ENCODE measurements around the gene CDH4.

DNA sequence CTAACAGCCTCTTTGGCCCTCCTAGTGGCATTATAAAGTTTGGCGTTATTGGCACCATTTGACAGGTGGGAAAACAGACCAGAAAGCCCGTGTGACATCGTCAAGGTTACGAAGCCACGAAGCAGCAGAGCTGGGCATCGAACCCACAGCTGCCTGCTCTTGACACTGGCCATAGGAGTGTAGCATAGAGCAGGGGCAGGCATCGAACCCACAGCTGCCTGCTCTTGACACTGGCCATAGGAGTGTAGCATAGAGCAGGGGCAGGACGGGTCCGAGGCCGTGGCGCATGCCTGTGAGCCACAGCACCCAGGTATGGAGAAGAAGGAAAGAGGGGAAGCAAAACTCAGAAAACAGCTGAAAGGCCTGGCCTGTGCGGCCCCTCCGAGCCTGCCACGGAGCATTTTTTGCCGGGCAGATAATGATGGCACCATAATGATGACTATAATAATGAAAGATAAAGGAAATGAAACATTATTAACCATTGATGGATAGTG is 33.1 kb downstream of the CDH4 start:
- TF ChIP-seq, protein P1, sequence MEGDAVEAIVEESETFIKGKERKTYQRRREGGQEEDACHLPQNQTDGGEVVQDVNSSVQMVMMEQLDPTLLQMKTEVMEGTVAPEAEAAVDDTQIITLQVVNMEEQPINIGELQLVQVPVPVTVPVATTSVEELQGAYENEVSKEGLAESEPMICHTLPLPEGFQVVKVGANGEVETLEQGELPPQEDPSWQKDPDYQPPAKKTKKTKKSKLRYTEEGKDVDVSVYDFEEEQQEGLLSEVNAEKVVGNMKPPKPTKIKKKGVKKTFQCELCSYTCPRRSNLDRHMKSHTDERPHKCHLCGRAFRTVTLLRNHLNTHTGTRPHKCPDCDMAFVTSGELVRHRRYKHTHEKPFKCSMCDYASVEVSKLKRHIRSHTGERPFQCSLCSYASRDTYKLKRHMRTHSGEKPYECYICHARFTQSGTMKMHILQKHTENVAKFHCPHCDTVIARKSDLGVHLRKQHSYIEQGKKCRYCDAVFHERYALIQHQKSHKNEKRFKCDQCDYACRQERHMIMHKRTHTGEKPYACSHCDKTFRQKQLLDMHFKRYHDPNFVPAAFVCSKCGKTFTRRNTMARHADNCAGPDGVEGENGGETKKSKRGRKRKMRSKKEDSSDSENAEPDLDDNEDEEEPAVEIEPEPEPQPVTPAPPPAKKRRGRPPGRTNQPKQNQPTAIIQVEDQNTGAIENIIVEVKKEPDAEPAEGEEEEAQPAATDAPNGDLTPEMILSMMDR (conservative IDR thresholded peaks at IDR 0.05), result no peak
- no peak for TF ChIP-seq EZH2 (IDR thresholded peaks at IDR 0.05; ENCODE audit: low read depth)
